Measurements from ENCODE around the gene GRHL1. TPM values are rescaled to one million over a fixed set of nuclear protein-coding genes. Genes with fewer than 3 reads are reported as not detected.

GRHL1 gene
- total and polyA plus RNA-seq, 10 donors: 0.20 to 3.0 (median 1.2) TPM

GRCh38 chr2:9981655-9982054 is 30.2 kb downstream of the GRHL1 start:
- Histone ChIP-seq H3K4me1 (peaks cover 0 to 14% (median 9%) of the 10 kb centered on the region in 6 donors), H3K9me3 (no peaks in the 10 kb centered on the region), H3K27ac (no peak overlapping the region), H3K27me3 (replicated peaks in 1 of 7) (no peaks in the 10 kb centered on the region), H3K36me3 (no peaks in the 10 kb centered on the region), H3K4me3 (no peak overlapping the region)
- intact Hi-C loops (cut with DNase I; ENCODE audit: low total_unique reads): loop anchor here (5.0 kb wide), 1 partner anchor 66 kb away; no protein-coding TSS in a partner anchor
- no peak for DNase-seq
- no peak for TF ChIP-seq POLR2A (IDR thresholded peaks at IDR 0.05)
- no peak for TF ChIP-seq POLR2AphosphoS5 (IDR thresholded peaks at IDR 0.05)
- TF ChIP-seq CTCF (IDR thresholded peaks at IDR 0.05 in 8 of 11, conservative IDR thresholded peaks at IDR 0.05 in 3 of 11): no peak
- 92 to 98% (median 95%) methylated on average over 3 of the region's 3 CpGs for WGBS, 5 donors

GRCh38 chr2:9982248-9982647 is 30.8 kb downstream of the GRHL1 start:
- Histone ChIP-seq H3K4me3 (no peak overlapping the region), H3K9me3 (no peaks in the 10 kb centered on the region), H3K4me1 (peaks cover 0 to 14% (median 9%) of the 10 kb centered on the region in 6 donors), H3K27ac (no peak overlapping the region), H3K27me3 (replicated peaks in 1 of 7) (no peaks in the 10 kb centered on the region), H3K36me3 (no peaks in the 10 kb centered on the region)
- WGBS, 5 donors: 80 to 94% (median 89%) methylated on average over 8 of the region's 8 CpGs
- no peak for TF ChIP-seq CTCF (IDR thresholded peaks at IDR 0.05 in 8 of 11, conservative IDR thresholded peaks at IDR 0.05 in 3 of 11)
- no peak for TF ChIP-seq POLR2A (IDR thresholded peaks at IDR 0.05)
- no peak for TF ChIP-seq POLR2AphosphoS5 (IDR thresholded peaks at IDR 0.05)
- intact Hi-C loops (cut with DNase I; ENCODE audit: low total_unique reads): loop anchor here (5.0 kb wide), 1 partner anchor 65 kb away; no protein-coding TSS in a partner anchor
- no peak for DNase-seq

- no peak for DNase-seq
- H3K27ac ChIP-seq: no peak overlapping the region
- H3K4me3 ChIP-seq: no peak overlapping the region
- no peak for TF ChIP-seq POLR2AphosphoS5 (IDR thresholded peaks at IDR 0.05)
- peak in 1 of 11 experiments; percentile 12 for TF ChIP-seq CTCF (IDR thresholded peaks at IDR 0.05 in 8 of 11, conservative IDR thresholded peaks at IDR 0.05 in 3 of 11)
- TF ChIP-seq POLR2A (IDR thresholded peaks at IDR 0.05): no peak
- 89 to 96% (median 94%) methylated on average over 10 of the region's 10 CpGs for WGBS, 5 donors
- intact Hi-C loops (cut with DNase I; ENCODE audit: low total_unique reads): loop anchor here (5.0 kb wide), 1 partner anchor 64 kb away; no protein-coding TSS in a partner anchor
- no peaks in the 10 kb centered on the region for H3K27me3 ChIP-seq (replicated peaks in 1 of 7)
- H3K9me3 ChIP-seq: no peaks in the 10 kb centered on the region
- no peaks in the 10 kb centered on the region for H3K36me3 ChIP-seq
- peaks cover 0 to 14% (median 9%) of the 10 kb centered on the region in 6 donors for H3K4me1 ChIP-seq
Measured at GRCh38 chr2:9982891-9983290, 31.4 kb downstream of the GRHL1 start.

- WGBS, 5 donors: 59 to 79% (median 72%) methylated on average over 15 of the region's 15 CpGs
- H3K4me3 ChIP-seq: no peak overlapping the region
- DNase-seq: no peak
- H3K27me3 ChIP-seq (replicated peaks in 1 of 7): no peaks in the 10 kb centered on the region
- H3K36me3 ChIP-seq: no peaks in the 10 kb centered on the region
- peaks cover 0 to 14% (median 9%) of the 10 kb centered on the region in 6 donors for H3K4me1 ChIP-seq
- H3K9me3 ChIP-seq: no peaks in the 10 kb centered on the region
- TF ChIP-seq CTCF (IDR thresholded peaks at IDR 0.05 in 8 of 11, conservative IDR thresholded peaks at IDR 0.05 in 3 of 11) (peak in 1 of 11 experiments; percentile 7), POLR2A (IDR thresholded peaks at IDR 0.05) (no peak), POLR2AphosphoS5 (IDR thresholded peaks at IDR 0.05) (no peak)
- intact Hi-C loops (cut with DNase I; ENCODE audit: low total_unique reads): loop anchor here (5.0 kb wide), 1 partner anchor 64 kb away; no protein-coding TSS in a partner anchor
- H3K27ac ChIP-seq: peak overlapping the region in 1 of 8 donors; percentile 46
Measured at GRCh38 chr2:9983401-9984216, 32.1 kb downstream of the GRHL1 start.
